ENCODE data around the gene LMF1. TPM values are rescaled to one million over a fixed set of nuclear protein-coding genes. Genes with fewer than 3 reads are reported as not detected.

Gene LMF1
- total and polyA plus RNA-seq, 2 donors (not counting 1 experiment from before 2014, with no cell fraction given): 36.4 to 63.2 TPM

GRCh38 chr16:965487-965886, 5.3 kb downstream of the LMF1 start:
- WGBS (ENCODE audit: insufficient coverage): 100% methylated on average over 4 of the region's 4 CpGs
- DNase-seq: no peak

GRCh38 chr16:965036-965395, 5.8 kb downstream of the LMF1 start:
- Histone ChIP-seq H3K4me1 (ENCODE audit: control insufficient read depth in 2 of 2, insufficient read depth in 2 of 2, low read length in 2 of 2) (peaks cover 7 to 8% of the 10 kb centered on the region in 2 donors), H3K79me2 (ENCODE audit: control insufficient read depth, insufficient read depth, low read length) (peaks cover 6% of the 10 kb centered on the region), H3K4me3 (ENCODE audit: control extremely low read depth in 1 of 5, extremely low read depth in 1 of 5, insufficient read depth in 1 of 5, low read depth in 2 of 5, low read length in 4 of 5) (no peak overlapping the region), H3K9ac (ENCODE audit: low read length) (no peak overlapping the region), H3K27ac (ENCODE audit: low read length in 2 of 2) (no peak overlapping the region), H3K9me3 (ENCODE audit: control extremely low read depth in 1 of 3, control insufficient read depth in 2 of 3, insufficient read depth in 1 of 3, low read length in 2 of 3) (peaks cover 0 to 4% (median 0%) of the 10 kb centered on the region in 3 donors), H2AFZ (ENCODE audit: insufficient read depth, low read depth, low read length, poor library complexity, severe bottlenecking) (no peak overlapping the region), H4K20me1 (ENCODE audit: control insufficient read depth, insufficient read depth, low read length, poor library complexity, severe bottlenecking) (peaks cover 24% of the 10 kb centered on the region), H3K4me2 (replicated peaks; ENCODE audit: low read depth, low read length, poor library complexity, severe bottlenecking) (no peak overlapping the region), H3K27me3 (replicated peaks in 1 of 4; ENCODE audit: control extremely low read depth in 1 of 4, control insufficient read depth in 3 of 4, insufficient read depth in 4 of 4, low read length in 3 of 4) (no peaks in the 10 kb centered on the region), H3K36me3 (replicated peaks in 1 of 2; ENCODE audit: control extremely low read depth in 1 of 2, control insufficient read depth in 1 of 2, extremely low read depth in 1 of 2, insufficient read depth in 2 of 2, low read length in 1 of 2) (peaks cover 0 to 2% of the 10 kb centered on the region in 2 experiments)
- ChIA-PET POLR2A (no interaction called here), CTCF (interaction anchor here (1.3 kb wide), 1 partner anchor 252 kb away, joined by 3 read pairs; no protein-coding TSS in a partner anchor)
- intact Hi-C loops (cut with micrococcal nuclease): no loop called here
- no peak for TF ChIP-seq CTCF (IDR thresholded peaks at IDR 0.05)
- TF ChIP-seq EZH2 (IDR thresholded peaks at IDR 0.05; ENCODE audit: borderline replicate concordance, insufficient read depth, low read depth, low read length, poor library complexity, severe bottlenecking): no peak
- 96% methylated on average over 13 of the region's 13 CpGs for WGBS (ENCODE audit: insufficient coverage)
- H3K4me3 Mint-ChIP-seq: no peak overlapping the region
- no peak for DNase-seq
- no peak overlapping the region for H3K27ac Mint-ChIP-seq
- H3K27me3 Mint-ChIP-seq: no peaks in the 10 kb centered on the region
- peaks cover 21% of the 10 kb centered on the region for H3K4me1 Mint-ChIP-seq
- no peak for ATAC-seq (ENCODE audit: low read depth)
- H3K9me3 Mint-ChIP-seq (ENCODE audit: insufficient read depth): no peaks in the 10 kb centered on the region

More at GRCh38 chr16:965487-965886, 5.3 kb downstream of the LMF1 start:
- H3K9me3 Mint-ChIP-seq (ENCODE audit: insufficient read depth): no peaks in the 10 kb centered on the region
- H3K27me3 Mint-ChIP-seq: no peaks in the 10 kb centered on the region
- Histone ChIP-seq H3K9ac (ENCODE audit: low read length) (no peak overlapping the region), H3K27ac (ENCODE audit: low read length in 2 of 2) (no peak overlapping the region), H3K4me3 (ENCODE audit: control extremely low read depth in 1 of 5, extremely low read depth in 1 of 5, insufficient read depth in 1 of 5, low read depth in 2 of 5, low read length in 4 of 5) (no peak overlapping the region), H2AFZ (ENCODE audit: insufficient read depth, low read depth, low read length, poor library complexity, severe bottlenecking) (no peak overlapping the region), H3K9me3 (ENCODE audit: control extremely low read depth in 1 of 3, control insufficient read depth in 2 of 3, insufficient read depth in 1 of 3, low read length in 2 of 3) (peaks cover 0 to 4% (median 0%) of the 10 kb centered on the region in 3 donors), H3K36me3 (replicated peaks in 1 of 2; ENCODE audit: control extremely low read depth in 1 of 2, control insufficient read depth in 1 of 2, extremely low read depth in 1 of 2, insufficient read depth in 2 of 2, low read length in 1 of 2) (peaks cover 0 to 2% of the 10 kb centered on the region in 2 experiments), H3K4me2 (replicated peaks; ENCODE audit: low read depth, low read length, poor library complexity, severe bottlenecking) (no peak overlapping the region), H3K79me2 (ENCODE audit: control insufficient read depth, insufficient read depth, low read length) (peaks cover 9% of the 10 kb centered on the region), H4K20me1 (ENCODE audit: control insufficient read depth, insufficient read depth, low read length, poor library complexity, severe bottlenecking) (peaks cover 24% of the 10 kb centered on the region), H3K4me1 (ENCODE audit: control insufficient read depth in 2 of 2, insufficient read depth in 2 of 2, low read length in 2 of 2) (peaks cover 9 to 10% of the 10 kb centered on the region in 2 donors), H3K27me3 (replicated peaks in 1 of 4; ENCODE audit: control extremely low read depth in 1 of 4, control insufficient read depth in 3 of 4, insufficient read depth in 4 of 4, low read length in 3 of 4) (no peaks in the 10 kb centered on the region)
- TF ChIP-seq EZH2 (IDR thresholded peaks at IDR 0.05; ENCODE audit: borderline replicate concordance, insufficient read depth, low read depth, low read length, poor library complexity, severe bottlenecking): no peak
- CTCF ChIA-PET: interaction anchor here (1.3 kb wide), 1 partner anchor 253 kb away, joined by 3 read pairs; no protein-coding TSS in a partner anchor
- no peak for ATAC-seq (ENCODE audit: low read depth)
- intact Hi-C loops (cut with micrococcal nuclease): no loop called here
- H3K27ac Mint-ChIP-seq: no peak overlapping the region
- peaks cover 21% of the 10 kb centered on the region for H3K4me1 Mint-ChIP-seq
- H3K4me3 Mint-ChIP-seq: no peak overlapping the region
- POLR2A ChIA-PET: no interaction called here

All from B cell (primary cell).